ENCODE measurements around the gene IL1R2.

Gene IL1R2

GRCh38 chr2:101983928-101984327, 7.8 kb upstream of the IL1R2 start:
- H3K4me3 ChIP-seq (ENCODE audit: low read depth, low read length) = no peak overlapping the region
- 0 out of 2 replicates have a peak, but pooled peaks have one; percentile 12 for TF ChIP-seq CTCF (IDR thresholded peaks at IDR 0.05; ENCODE audit: low read depth, low read length)

GRCh38 chr2:101984656-101985055, 7.1 kb upstream of the IL1R2 start:
- H3K4me3 ChIP-seq (ENCODE audit: low read depth, low read length) = no peak overlapping the region
- no peak for TF ChIP-seq CTCF (IDR thresholded peaks at IDR 0.05; ENCODE audit: low read depth, low read length)

- H3K4me3 ChIP-seq (ENCODE audit: low read depth, low read length) = no peak overlapping the region
- no peak for TF ChIP-seq CTCF (IDR thresholded peaks at IDR 0.05; ENCODE audit: low read depth, low read length)
These were observed 6.5 kb upstream of the IL1R2 start for GRCh38 chr2:101985101-101985792.

GRCh38 chr2:101985793-101986164, 6.0 kb upstream of the IL1R2 start:
- no peak overlapping the region for H3K4me3 ChIP-seq (ENCODE audit: low read depth, low read length)

GRCh38 chr2:101986376-101986775, 5.4 kb upstream of the IL1R2 start:
- H3K4me3 ChIP-seq (ENCODE audit: low read depth, low read length) = no peak overlapping the region
- no peak for TF ChIP-seq CTCF (IDR thresholded peaks at IDR 0.05; ENCODE audit: low read depth, low read length)

More at GRCh38 chr2:101985793-101986164, 6.0 kb upstream of the IL1R2 start:
- TF ChIP-seq CTCF (IDR thresholded peaks at IDR 0.05; ENCODE audit: low read depth, low read length) = no peak

- no peak for TF ChIP-seq CTCF (IDR thresholded peaks at IDR 0.05; ENCODE audit: low read depth, low read length)
- H3K4me3 ChIP-seq (ENCODE audit: low read depth, low read length) = no peak overlapping the region
These were observed 4.7 kb upstream of the IL1R2 start for GRCh38 chr2:101986804-101987740.

GRCh38 chr2:101987832-101988231, 3.9 kb upstream of the IL1R2 start:
- TF ChIP-seq CTCF (IDR thresholded peaks at IDR 0.05; ENCODE audit: low read depth, low read length) = no peak

More at GRCh38 chr2:101987832-101988231, 3.9 kb upstream of the IL1R2 start:
- H3K4me3 ChIP-seq (ENCODE audit: low read depth, low read length) = no peak overlapping the region

All from WI38 (cell line).